Rectal smooth muscle tissue (tissue), 1 donor: ENCODE data around the gene AP1S1.

ENCODE experiments used
- H3K27ac ChIP-seq: one replicate; pipeline ENCODE4 v1.7.0; 2013; ENCODE audit warnings: low read depth, low read length, inconsistent platforms
- H3K27me3 ChIP-seq: one replicate; pipeline ENCODE4 v1.7.0; 2013; ENCODE audit warnings: low read length; ENCODE audit not compliant: control insufficient read depth, insufficient read depth
- H3K36me3 ChIP-seq: one replicate; pipeline ENCODE4 v1.7.0; 2013; ENCODE audit warnings: low read length; ENCODE audit not compliant: control insufficient read depth, insufficient read depth
- H3K4me1 ChIP-seq: one replicate; pipeline ENCODE4 v1.7.0; 2013; ENCODE audit warnings: low read length; ENCODE audit not compliant: control insufficient read depth, insufficient read depth
- H3K4me3 ChIP-seq: one replicate; pipeline ENCODE4 v1.7.0; 2013; ENCODE audit warnings: low read length
- H3K9ac ChIP-seq: one replicate; pipeline ENCODE4 v1.7.0; 2013; ENCODE audit warnings: low read length

The AP1S1 gene

DNA sequence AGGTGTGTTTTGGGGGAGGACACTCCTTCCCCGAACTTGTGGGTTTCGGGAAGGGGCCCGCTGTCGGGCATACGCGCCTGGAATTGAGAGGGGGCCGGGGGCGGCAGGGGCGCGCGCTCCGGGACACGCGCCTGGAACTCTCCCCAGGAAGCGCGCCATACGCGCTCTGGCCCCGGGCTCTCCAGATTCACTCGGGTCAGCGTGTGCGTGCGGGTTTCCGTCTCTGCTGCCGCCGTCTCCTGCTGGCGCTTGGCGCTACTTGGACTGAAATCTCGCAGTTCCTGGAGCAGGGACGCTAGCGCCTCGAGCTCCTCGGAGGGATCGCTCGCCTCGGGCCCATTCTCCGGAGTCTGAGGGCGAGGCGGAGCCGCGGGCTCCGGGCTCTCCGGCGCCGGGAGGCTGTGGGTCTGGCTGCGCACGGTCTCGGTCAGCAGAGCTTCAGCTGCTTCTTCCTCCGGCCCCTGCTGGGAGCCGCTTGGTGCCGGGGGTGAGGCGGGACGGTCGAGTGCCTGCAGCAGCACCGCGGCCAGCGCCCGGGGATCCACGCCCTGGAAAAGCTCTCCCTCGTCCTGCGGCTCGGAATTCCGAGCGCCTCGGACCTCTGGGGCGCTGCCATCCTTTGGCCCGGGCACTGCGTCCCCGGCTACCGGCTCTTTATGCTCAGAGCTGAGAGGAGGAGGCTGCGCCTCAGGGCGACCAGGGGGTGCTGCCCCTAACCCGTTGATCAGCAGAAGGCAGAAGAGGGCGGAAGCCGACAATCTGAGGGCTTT is 10.0 kb downstream of the AP1S1 start:
- no peak overlapping the region for H3K27ac ChIP-seq
- peak overlapping the region; percentile 43 for H3K4me3 ChIP-seq
- H3K36me3 ChIP-seq, result peaks cover 6% of the 10 kb centered on the region
- peaks cover 49% of the 10 kb centered on the region for H3K27me3 ChIP-seq
- H3K4me1 ChIP-seq, result peaks cover 2% of the 10 kb centered on the region
- no peak overlapping the region for H3K9ac ChIP-seq

DNA sequence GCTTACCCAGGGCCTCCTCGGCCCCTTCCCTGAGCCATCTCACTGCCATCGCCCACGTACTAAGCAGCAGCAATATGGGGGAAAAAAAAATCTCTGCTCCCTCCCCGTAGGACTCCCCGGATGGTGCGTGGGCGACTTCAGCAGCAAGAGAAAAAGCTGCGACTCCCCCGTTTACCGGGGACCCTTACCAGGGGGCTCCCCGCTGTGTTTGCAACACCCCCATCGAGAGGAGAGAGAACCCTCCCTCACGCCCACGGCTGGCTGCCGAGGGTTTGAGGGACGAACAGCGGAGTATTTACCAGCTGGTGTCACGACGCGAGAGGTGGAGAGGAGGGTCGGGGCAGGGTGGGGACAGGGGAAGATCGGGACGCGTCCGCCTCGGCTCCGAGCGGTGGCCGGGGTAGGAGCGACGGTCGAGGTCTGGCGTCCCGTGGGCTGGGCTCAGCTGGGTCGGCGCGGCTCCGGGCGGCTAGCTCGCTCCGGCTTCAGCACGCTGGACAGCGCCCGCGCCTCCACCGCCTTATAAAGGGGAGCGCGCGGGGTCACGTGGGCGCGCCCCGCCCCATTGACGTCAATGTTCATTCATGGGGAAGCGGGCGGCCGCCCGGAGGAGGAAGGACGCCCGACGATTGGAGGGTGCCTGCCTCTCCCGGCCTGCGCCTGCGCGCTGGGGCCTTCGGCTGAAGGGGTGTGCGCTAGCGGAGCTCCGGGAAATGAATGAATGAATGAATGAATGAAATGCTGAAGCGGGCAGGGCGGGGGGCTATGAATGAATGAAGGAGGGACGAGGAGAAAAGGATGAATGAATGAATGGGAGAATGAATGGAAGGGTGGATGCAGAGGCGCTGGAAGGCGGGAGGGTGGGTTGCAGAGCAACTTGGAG is 11.0 kb downstream of the AP1S1 start, which contains the start of gene VGF:
TSS of gene VGF (minus strand) at position 495 of the 883 bp plus-strand sequence. CDS start 726 bp downstream, outside the sequence.
- Histone ChIP-seq H3K36me3 (peaks cover 2% of the 10 kb centered on the region), H3K27me3 (peaks cover 58% of the 10 kb centered on the region), H3K27ac (no peak within 1 kb of the TSS), H3K9ac (no peak within 1 kb of the TSS), H3K4me1 (peaks cover 2% of the 10 kb centered on the region), H3K4me3 (peak within 1 kb of the TSS; percentile 47)

DNA sequence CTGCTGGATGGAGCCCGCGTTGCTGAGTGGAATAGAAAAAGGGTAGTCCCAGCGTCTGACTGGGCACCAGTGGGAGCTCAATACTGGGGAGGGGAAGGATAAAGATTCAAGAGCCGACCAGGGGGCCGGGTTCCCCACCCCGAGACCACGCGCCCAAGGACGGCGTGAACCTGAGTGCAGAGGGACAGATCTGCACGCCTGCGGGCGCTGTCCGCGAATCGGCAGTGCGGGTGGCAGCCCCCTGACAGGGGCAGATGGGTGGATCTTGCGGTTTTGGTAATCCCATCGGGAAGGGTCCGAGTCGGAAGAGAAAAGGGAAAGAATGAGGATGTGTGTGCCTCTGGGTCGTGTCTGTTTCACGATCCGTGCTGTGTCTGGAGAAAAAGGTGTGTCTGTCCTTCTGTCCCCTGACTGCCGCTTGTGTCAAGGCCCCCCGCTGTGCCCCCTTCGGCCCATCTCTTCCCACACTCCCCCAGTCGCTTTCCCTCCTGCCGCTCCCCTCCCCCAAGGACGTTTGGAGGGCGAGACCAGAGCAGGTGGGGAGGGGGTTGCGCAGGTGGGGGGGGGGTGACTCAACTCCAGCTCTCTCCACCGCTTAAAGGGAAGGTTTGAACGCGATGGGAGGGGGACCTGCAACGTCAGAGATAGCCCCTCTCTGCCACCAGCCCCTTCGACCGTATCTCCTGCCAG is 11.8 kb downstream of the AP1S1 start:
- H3K27ac ChIP-seq, result no peak overlapping the region
- peaks cover 66% of the 10 kb centered on the region for H3K27me3 ChIP-seq
- H3K9ac ChIP-seq, result no peak overlapping the region
- H3K4me1 ChIP-seq, result peaks cover 2% of the 10 kb centered on the region
- H3K4me3 ChIP-seq, result peak overlapping the region; percentile 47
- no peaks in the 10 kb centered on the region for H3K36me3 ChIP-seq

DNA sequence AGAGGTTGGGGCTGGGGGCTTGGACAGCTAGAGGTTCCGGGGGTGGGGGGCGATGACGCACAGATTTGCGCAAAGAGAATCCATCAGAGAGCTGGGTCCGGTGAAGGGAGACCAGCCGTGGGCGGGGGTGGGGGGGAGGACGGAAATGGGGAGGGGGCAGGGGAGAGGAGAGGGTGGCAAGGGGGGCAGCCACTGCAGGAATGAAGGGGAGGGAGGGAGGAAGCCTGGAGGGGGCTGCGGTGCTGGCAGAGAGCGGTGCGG is 12.3 kb downstream of the AP1S1 start:
- Histone ChIP-seq H3K27me3 (peaks cover 70% of the 10 kb centered on the region), H3K36me3 (no peaks in the 10 kb centered on the region), H3K9ac (no peak overlapping the region), H3K4me1 (peaks cover 2% of the 10 kb centered on the region), H3K27ac (no peak overlapping the region), H3K4me3 (no peak overlapping the region)

DNA sequence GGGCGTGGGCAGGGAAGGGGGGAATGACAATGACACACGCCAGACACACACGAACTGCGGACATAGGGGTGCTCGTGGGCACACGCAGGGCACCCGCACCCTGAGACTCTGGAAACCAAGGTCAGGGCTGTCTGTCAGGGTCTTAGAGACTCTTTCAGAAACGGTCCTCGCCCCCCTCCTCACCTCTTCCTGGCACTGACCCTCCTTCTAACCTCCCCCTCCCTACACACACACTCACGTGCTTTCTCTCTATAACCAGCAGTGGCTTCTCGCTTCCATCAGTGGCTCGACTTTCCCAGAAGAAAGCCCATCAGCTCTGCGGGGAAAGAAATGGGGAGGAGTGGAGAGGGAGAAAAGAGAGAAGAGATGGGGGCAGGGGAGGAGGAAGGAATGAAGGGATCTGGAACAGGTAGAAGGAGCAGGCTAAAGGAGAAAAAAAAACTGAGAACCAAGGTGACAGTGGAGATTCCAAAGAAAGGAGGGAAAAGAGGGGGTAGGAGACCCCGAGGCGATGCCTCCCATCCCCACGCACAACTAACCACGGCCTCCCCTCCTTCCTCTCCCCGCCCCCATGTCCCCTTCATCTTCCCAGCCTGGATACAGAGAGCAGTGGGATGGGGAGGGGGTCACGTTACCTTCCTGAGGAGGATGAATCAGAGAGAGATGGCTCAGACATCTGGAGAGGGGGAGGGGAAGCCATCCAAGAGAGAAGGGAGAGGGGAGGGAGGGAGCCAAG is 12.8 kb downstream of the AP1S1 start:
- Histone ChIP-seq H3K36me3 (no peaks in the 10 kb centered on the region), H3K27me3 (peaks cover 71% of the 10 kb centered on the region), H3K4me3 (no peak overlapping the region), H3K27ac (no peak overlapping the region), H3K9ac (no peak overlapping the region), H3K4me1 (peaks cover 2% of the 10 kb centered on the region)

- Histone ChIP-seq H3K9ac (no peak overlapping the region), H3K4me1 (peaks cover 2% of the 10 kb centered on the region), H3K36me3 (no peaks in the 10 kb centered on the region), H3K4me3 (no peak overlapping the region), H3K27ac (no peak overlapping the region), H3K27me3 (peaks cover 76% of the 10 kb centered on the region)
Observed at GRCh38 chr7:101167645-101168411, 13.6 kb downstream of the AP1S1 start.

GRCh38 chr7:101168412-101169049 is 14.3 kb downstream of the AP1S1 start:
- Histone ChIP-seq H3K36me3 (no peaks in the 10 kb centered on the region), H3K27ac (no peak overlapping the region), H3K9ac (no peak overlapping the region), H3K27me3 (peaks cover 80% of the 10 kb centered on the region), H3K4me3 (no peak overlapping the region), H3K4me1 (peaks cover 5% of the 10 kb centered on the region)

DNA sequence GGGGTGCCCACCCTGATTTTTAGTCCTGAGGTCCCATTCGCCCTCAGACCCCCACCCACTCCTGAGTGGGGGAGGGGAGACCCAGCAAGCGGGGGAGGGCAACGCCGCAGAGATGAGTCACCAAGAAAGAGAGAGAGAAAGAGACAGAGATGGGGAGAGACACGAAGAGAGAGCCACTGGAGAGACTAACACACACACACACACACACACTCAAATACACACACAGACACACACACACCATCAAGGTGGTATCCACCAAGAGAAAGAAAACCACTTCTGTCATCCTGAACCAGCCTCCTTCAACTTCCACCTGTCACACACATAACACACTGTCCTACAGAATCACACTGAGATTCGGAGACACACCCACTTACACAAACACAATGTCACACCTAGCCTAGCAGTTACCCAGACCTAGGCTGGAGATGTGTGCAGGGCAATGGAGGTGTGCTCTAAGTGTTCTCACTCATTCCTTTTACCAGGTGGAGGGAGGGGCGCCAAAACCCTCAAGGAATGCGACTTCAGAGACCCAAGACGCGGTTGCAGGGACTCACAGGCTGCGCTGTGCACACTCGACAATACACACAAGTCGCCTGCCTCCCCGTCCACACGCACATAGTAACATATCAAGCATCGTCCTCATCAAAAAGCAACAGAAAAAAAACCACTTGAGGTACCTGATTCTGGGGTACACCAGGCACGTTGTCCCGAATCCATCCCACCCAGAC is 15.0 kb downstream of the AP1S1 start:
- Histone ChIP-seq H3K4me1 (peaks cover 5% of the 10 kb centered on the region), H3K9ac (no peak overlapping the region), H3K27ac (no peak overlapping the region), H3K4me3 (no peak overlapping the region), H3K36me3 (no peaks in the 10 kb centered on the region), H3K27me3 (peaks cover 81% of the 10 kb centered on the region)

DNA sequence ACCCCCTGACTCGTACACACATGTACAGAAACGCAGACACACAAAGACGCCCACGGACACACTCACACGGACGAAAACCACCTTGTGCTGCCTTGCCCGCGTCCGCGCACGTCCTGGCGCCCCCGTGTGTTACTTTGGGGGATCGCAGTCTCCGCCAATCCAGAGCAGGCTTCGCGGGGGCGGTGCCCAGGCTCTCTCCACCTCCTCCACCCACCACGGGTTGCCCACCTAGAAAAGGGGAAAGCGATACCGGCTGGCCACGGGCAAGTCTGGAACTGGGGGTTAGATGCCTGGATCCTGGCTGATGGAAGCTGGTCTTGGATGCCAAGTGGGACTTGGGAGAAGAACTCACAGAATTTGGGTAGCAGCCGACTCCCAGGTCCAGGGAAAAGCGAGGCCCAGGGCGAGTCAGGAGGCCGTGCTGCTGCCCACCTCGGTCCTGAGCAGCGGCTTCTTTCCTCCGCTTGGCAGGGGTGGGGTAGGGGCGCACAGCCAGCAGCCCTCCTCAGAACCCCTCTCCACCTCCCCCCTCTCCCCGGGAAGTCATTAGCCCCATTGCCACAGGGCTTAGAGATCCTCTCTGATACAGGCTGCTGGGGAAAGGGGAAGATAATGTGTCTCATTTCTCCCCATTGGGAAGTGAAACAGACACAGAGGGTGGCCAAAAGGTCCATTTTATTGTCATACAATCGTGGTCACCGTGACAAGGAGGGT is 15.7 kb downstream of the AP1S1 start:
- Histone ChIP-seq H3K36me3 (no peaks in the 10 kb centered on the region), H3K4me1 (peaks cover 5% of the 10 kb centered on the region), H3K27ac (no peak overlapping the region), H3K4me3 (no peak overlapping the region), H3K27me3 (peaks cover 75% of the 10 kb centered on the region), H3K9ac (no peak overlapping the region)

- Histone ChIP-seq H3K27ac (no peak overlapping the region), H3K4me3 (no peak overlapping the region), H3K9ac (no peak overlapping the region), H3K4me1 (peaks cover 2% of the 10 kb centered on the region), H3K27me3 (peaks cover 76% of the 10 kb centered on the region), H3K36me3 (no peaks in the 10 kb centered on the region)
Observed at GRCh38 chr7:101170617-101171441, 16.6 kb downstream of the AP1S1 start.
